SK-N-SH (cell line): ENCODE data around the gene EHD3. TPM values are rescaled to one million over a fixed set of nuclear protein-coding genes. Genes with fewer than 3 reads are reported as not detected.

Source experiments
- CTCF ChIA-PET: fragments of 300-600, 350-600 bp; formaldehyde crosslinking; extraction: SDS; loops from one replicate; lab custom pipeline; 2021; lab: Yijun Ruan, JAX
- POLR2A ChIA-PET: fragments of 350-600 bp; sonication (Branson Sonifier 250); formaldehyde crosslinking; extraction: SDS; loops from one replicate; lab custom pipeline; 2020; ENCODE audit warnings: antibody characterized with exemption, inconsistent platforms; lab: Yijun Ruan, JAX
- DNase-seq: peaks from one replicate; pipeline ENCODE4 v3.0.0; 2012
- H2AFZ ChIP-seq: fragments of 200-600 bp; sonication (generic); 2 replicates; pipeline ENCODE4 v1.8.1; 2016; ENCODE audit warnings: antibody characterized with exemption, mild to moderate bottlenecking, low read depth
- H3F3A ChIP-seq: fragments of 200-600 bp; sonication (generic); replicated peaks from 2 replicates; pipeline ENCODE3; 2016; ENCODE audit warnings: antibody characterized with exemption, mild to moderate bottlenecking; ENCODE audit not compliant: insufficient read depth
- H3K27ac ChIP-seq, 2 experiments: fragments of 200-500 bp in 1 of 2; fragments of 200-600 bp in 1 of 2; sonication (Bioruptor generic) in 1 of 2; sonication (generic), shearing (Covaris generic) in 1 of 2; 2 replicates each; pipeline versions ENCODE4 v1.5.1 to v1.6.1; 2014 to 2016; ENCODE audit warnings: low read depth in 2 of 2, inconsistent platforms in 1 of 2, low read length in 1 of 2, mild to moderate bottlenecking in 1 of 2, mixed read lengths in 1 of 2
- H3K27me3 ChIP-seq: fragments of 200-600 bp; sonication (generic), shearing (Covaris generic); 2 replicates; pipeline ENCODE4 v1.6.1; 2016; ENCODE audit warnings: mixed run types; ENCODE audit not compliant: insufficient read depth
- H3K36me3 ChIP-seq, 2 experiments: fragments of 200-500 bp in 1 of 2; fragments of 200-600 bp in 1 of 2; sonication (Bioruptor generic) in 1 of 2; sonication (generic) in 1 of 2; replicated peaks in 1 of 2; 2 replicates each; pipeline versions ENCODE3 to v1.5.1; 2014 to 2016; ENCODE audit warnings: low read length in 1 of 2, mild to moderate bottlenecking in 1 of 2; ENCODE audit not compliant: insufficient read depth in 2 of 2, control insufficient read depth in 1 of 2
- H3K4me1 ChIP-seq, 2 experiments: fragments of 200-500 bp in 1 of 2; fragments of 200-600 bp in 1 of 2; sonication (Bioruptor generic) in 1 of 2; sonication (generic), shearing (Covaris generic) in 1 of 2; 2 replicates each; pipeline versions ENCODE4 v1.5.1 to v1.6.1; 2014 to 2016; ENCODE audit warnings: low read depth in 1 of 2, low read length in 1 of 2, mixed run types in 1 of 2; ENCODE audit not compliant: insufficient read depth in 2 of 2, control insufficient read depth in 1 of 2
- H3K4me2 ChIP-seq: fragments of 200-600 bp; sonication (generic), shearing (Covaris generic); 2 replicates; pipeline ENCODE4 v1.6.1; 2017; ENCODE audit warnings: mixed run types
- H3K4me3 ChIP-seq, 2 experiments: fragments of 200-500 bp in 1 of 2; fragments of 200-600 bp in 1 of 2; sonication (Bioruptor generic) in 1 of 2; sonication (generic), shearing (Covaris generic) in 1 of 2; 2 replicates each; pipeline versions ENCODE4 v1.5.1 to v1.8.1; 2014 to 2016; ENCODE audit warnings: low read depth in 2 of 2, inconsistent platforms in 1 of 2, low read length in 1 of 2, mild to moderate bottlenecking in 1 of 2, mixed read lengths in 1 of 2, moderate library complexity in 1 of 2
- H3K79me2 ChIP-seq: fragments of 200-600 bp; sonication (generic); 2 replicates; pipeline ENCODE4 v1.8.1; 2017; ENCODE audit warnings: mild to moderate bottlenecking; ENCODE audit not compliant: insufficient read depth
- H3K9ac ChIP-seq: fragments of 200-600 bp; sonication (generic); 2 replicates; pipeline ENCODE4 v1.6.1; 2017; ENCODE audit warnings: mixed run types
- H3K9me2 ChIP-seq: fragments of 200-600 bp; sonication (generic); 2 replicates; pipeline ENCODE4 v1.6.1; 2017; ENCODE audit warnings: mixed run types
- H3K9me3 ChIP-seq: fragments of 200-600 bp; sonication (generic); 2 replicates; pipeline ENCODE4 v1.6.1; 2017; ENCODE audit warnings: mixed run types, mild to moderate bottlenecking, moderate library complexity
- H4K20me1 ChIP-seq: fragments of 200-600 bp; sonication (generic); 2 replicates; pipeline ENCODE4 v1.6.1; 2017; ENCODE audit warnings: mild to moderate bottlenecking, mixed run types; ENCODE audit not compliant: insufficient read depth
- ELF1 ChIP-seq: IDR thresholded peaks from 2 replicates; pipeline ENCODE4 v1.4.0; 2012
- MEF2A ChIP-seq: IDR thresholded peaks from 2 replicates; pipeline ENCODE4 v1.4.0; 2012; ENCODE audit warnings: low read depth, borderline replicate concordance
- NFIC ChIP-seq: IDR thresholded peaks from 2 replicates; pipeline ENCODE4 v1.4.0; 2012; ENCODE audit warnings: borderline replicate concordance
- NRF1 ChIP-seq: IDR thresholded peaks from 2 replicates; pipeline ENCODE4 v1.6.1; 2012; ENCODE audit warnings: low read depth, mild to moderate bottlenecking, low read length
- RAD21 ChIP-seq: IDR thresholded peaks from 2 replicates; pipeline ENCODE4 v1.6.1; 2012; ENCODE audit warnings: mild to moderate bottlenecking, low read length
- WGBS: methylation state at CpG from one replicate; pipeline ENCODE4 v1.1.6; 2017; ENCODE audit warnings: low lambda C conversion rate; 5-methylcytosine and 5-hydroxymethylcytosine counted together
- polyA plus RNA-seq, 3 experiments: library from polyadenylated mRNA; depleted of rRNA; stranded (reverse); fragments of >200 nt; gene quantifications; 2 replicates each; pipeline ENCODE4 v1.2.3, GENCODE V29; 2012

The EHD3 gene
- polyA plus RNA-seq, 1 of the 3 experiments (the other 2 are of a cell fraction), result 45.4 TPM

GRCh38 chr2:31241625-31242270 lies 7.8 kb downstream of the EHD3 start:
- no peak overlapping the region for H3K27ac ChIP-seq
- peaks cover 57% of the 10 kb centered on the region for H4K20me1 ChIP-seq
- no peak for TF ChIP-seq ELF1
- TF ChIP-seq NRF1, result no peak
- peaks cover 13 to 38% of the 10 kb centered on the region in 2 experiments; a peak in 3 of 4 replicates for H3K4me1 ChIP-seq
- WGBS, result 88% methylated on average over 9 of the region's 10 CpGs
- ChIA-PET POLR2A (no interaction called here), CTCF (interaction anchor here (1.1 to 12.4 kb wide), 2 partner anchors 8 to 91 kb away, joined by 3 to 185 read pairs; partner anchors contain the start of gene EHD3)
- H3K36me3 ChIP-seq, result peaks cover 16 to 21% of the 10 kb centered on the region in 2 experiments
- H3K27me3 ChIP-seq, result no peaks in the 10 kb centered on the region
- no peak overlapping the region for H3K9ac ChIP-seq
- H3K4me2 ChIP-seq, result no peak overlapping the region
- H3K4me3 ChIP-seq, result no peak overlapping the region
- no peak for DNase-seq
- no peaks in the 10 kb centered on the region for H3K9me2 ChIP-seq
- peaks cover 34% of the 10 kb centered on the region for H3K79me2 ChIP-seq
- H3K9me3 ChIP-seq, result no peaks in the 10 kb centered on the region
- H2AFZ ChIP-seq, result no peak overlapping the region
- H3F3A ChIP-seq, result no peaks in the 10 kb centered on the region

- Histone ChIP-seq H3K36me3 (peaks cover 18% of the 10 kb centered on the region in 2 experiments), H3F3A (no peaks in the 10 kb centered on the region), H3K27ac (no peak overlapping the region), H3K4me2 (no peak overlapping the region), H3K9ac (no peak overlapping the region), H3K79me2 (peaks cover 25% of the 10 kb centered on the region), H3K9me3 (no peaks in the 10 kb centered on the region), H3K27me3 (no peaks in the 10 kb centered on the region), H2AFZ (no peak overlapping the region), H3K4me3 (no peak overlapping the region), H4K20me1 (peaks cover 47% of the 10 kb centered on the region), H3K4me1 (peaks cover 11 to 33% of the 10 kb centered on the region in 2 experiments; a peak in 3 of 4 replicates), H3K9me2 (no peaks in the 10 kb centered on the region)
- 98% methylated on average over 5 of the region's 5 CpGs for WGBS
- DNase-seq, result no peak
- POLR2A ChIA-PET, result no interaction called here
- CTCF ChIA-PET, result interaction anchor here (1.0 to 2.0 kb wide), 3 partner anchors 9 to 90 kb away, joined by 3 to 8 read pairs (median 7); partner anchors contain the start of gene EHD3
- no peak for TF ChIP-seq RAD21
These were observed 9.1 kb downstream of the EHD3 start for GRCh38 chr2:31243053-31243452.

- peaks cover 36% of the 10 kb centered on the region for H4K20me1 ChIP-seq
- no peak overlapping the region for H2AFZ ChIP-seq
- 98% methylated on average over 10 of the region's 10 CpGs for WGBS
- H3K4me1 ChIP-seq, result peaks cover 9 to 23% of the 10 kb centered on the region in 2 experiments; a peak in 1 of 4 replicates
- no peak overlapping the region for H3K9ac ChIP-seq
- ChIA-PET POLR2A (no interaction called here), CTCF (interaction anchor here (1.4 to 2.0 kb wide), 2 partner anchors 10 to 89 kb away, joined by 7 to 8 read pairs; partner anchors contain the start of gene EHD3)
- no peaks in the 10 kb centered on the region for H3K27me3 ChIP-seq
- no peak overlapping the region for H3K4me2 ChIP-seq
- no peaks in the 10 kb centered on the region for H3K9me2 ChIP-seq
- no peaks in the 10 kb centered on the region for H3K9me3 ChIP-seq
- TF ChIP-seq NFIC (no peak), MEF2A (no peak)
- no peak overlapping the region for H3K27ac ChIP-seq
- DNase-seq, result no peak
- H3K4me3 ChIP-seq, result no peak overlapping the region
- H3F3A ChIP-seq, result no peaks in the 10 kb centered on the region
- peaks cover 26 to 28% of the 10 kb centered on the region in 2 experiments for H3K36me3 ChIP-seq
- H3K79me2 ChIP-seq, result peaks cover 16% of the 10 kb centered on the region; the same call in 1 of the 2 replicates
These were observed 10.1 kb downstream of the EHD3 start for GRCh38 chr2:31244101-31244500.
